H9 (cell line): Measurements from ENCODE around the gene S100A4. TPM values are rescaled to one million over a fixed set of nuclear protein-coding genes. Genes with fewer than 3 reads are reported as not detected.

Experiments
- DNase-seq: peaks from one replicate; pipeline ENCODE4 v3.0.0-alpha.2; 2017
- H2AFZ ChIP-seq: one replicate; pipeline ENCODE4 v1.6.1; 2013; ENCODE audit warnings: mild to moderate bottlenecking, low read length, control low read depth, moderate library complexity
- H2AK5ac ChIP-seq: 2 replicates; pipeline ENCODE4 v1.6.1; 2013; ENCODE audit warnings: low read length, control low read depth, mixed read lengths; ENCODE audit not compliant: insufficient read length
- H2BK120ac ChIP-seq: one replicate; pipeline ENCODE4 v1.6.1; 2013; ENCODE audit warnings: low read depth, mild to moderate bottlenecking, low read length, control low read depth, inconsistent platforms; ENCODE audit not compliant: poor library complexity, severe bottlenecking
- H2BK12ac ChIP-seq: 2 replicates; pipeline ENCODE4 v1.6.1; 2013; ENCODE audit warnings: low read length, control low read depth, mixed read lengths, low read depth; ENCODE audit not compliant: insufficient read length
- H2BK15ac ChIP-seq: 2 replicates; pipeline ENCODE4 v1.6.1; 2013; ENCODE audit warnings: low read depth, low read length, control low read depth
- H2BK20ac ChIP-seq: one replicate; pipeline ENCODE4 v1.6.1; 2013; ENCODE audit warnings: low read depth, mild to moderate bottlenecking, low read length, control low read depth, inconsistent platforms; ENCODE audit not compliant: poor library complexity, severe bottlenecking
- H2BK5ac ChIP-seq: 2 replicates; pipeline ENCODE4 v1.6.1; 2013; ENCODE audit warnings: low read length, control low read depth, mixed read lengths; ENCODE audit not compliant: insufficient read length
- H3K14ac ChIP-seq: 2 replicates; pipeline ENCODE4 v1.6.1; 2013; ENCODE audit warnings: low read length, control low read depth; ENCODE audit not compliant: insufficient read depth
- H3K18ac ChIP-seq: 2 replicates; pipeline ENCODE4 v1.6.1; 2013; ENCODE audit warnings: low read depth, mild to moderate bottlenecking, mixed read lengths, low read length, control low read depth; ENCODE audit not compliant: insufficient read length
- H3K23ac ChIP-seq: 2 replicates; pipeline ENCODE4 v1.6.1; 2013; ENCODE audit warnings: low read length, control low read depth, mixed read lengths, low read depth; ENCODE audit not compliant: insufficient read length
- H3K23me2 ChIP-seq: 2 replicates; pipeline ENCODE4 v1.6.1; 2013; ENCODE audit warnings: low read depth, mild to moderate bottlenecking, mixed read lengths, low read length, control low read depth; ENCODE audit not compliant: insufficient read length, poor library complexity, severe bottlenecking
- H3K27ac ChIP-seq: 2 replicates; pipeline ENCODE4 v1.5.1; 2013; ENCODE audit warnings: low read length, control low read depth, mixed read lengths, low read depth; ENCODE audit not compliant: insufficient read length
- H3K27me3 ChIP-seq: 2 replicates; pipeline ENCODE4 v1.6.1; 2013; ENCODE audit warnings: low read length, control low read depth, inconsistent platforms; ENCODE audit not compliant: insufficient read depth
- H3K4ac ChIP-seq: 2 replicates; pipeline ENCODE4 v1.6.1; 2013; ENCODE audit warnings: low read depth, mild to moderate bottlenecking, control low read depth, inconsistent platforms, low read length, moderate library complexity
- H3K4me1 ChIP-seq: 2 replicates; pipeline ENCODE4 v1.6.1; 2013; ENCODE audit warnings: low read length, control low read depth, inconsistent platforms; ENCODE audit not compliant: insufficient read depth
- H3K4me2 ChIP-seq: 2 replicates; pipeline ENCODE4 v1.6.1; 2013; ENCODE audit warnings: low read length, control low read depth, mixed read lengths; ENCODE audit not compliant: insufficient read length, insufficient read depth
- H3K56ac ChIP-seq: 2 replicates; pipeline ENCODE4 v1.6.1; 2013; ENCODE audit warnings: low read depth, mild to moderate bottlenecking, mixed read lengths, low read length, control low read depth; ENCODE audit not compliant: insufficient read length
- H3K79me1 ChIP-seq: 2 replicates; pipeline ENCODE4 v1.6.1; 2013; ENCODE audit warnings: low read depth, mild to moderate bottlenecking, moderate library complexity, low read length, control low read depth, inconsistent platforms; ENCODE audit not compliant: insufficient read depth, poor library complexity, severe bottlenecking
- H3K79me2 ChIP-seq: 2 replicates; pipeline ENCODE4 v1.6.1; 2013; ENCODE audit warnings: low read length, control low read depth, inconsistent platforms; ENCODE audit not compliant: insufficient read depth
- H3K9ac ChIP-seq: 2 replicates; pipeline ENCODE4 v1.6.1; 2013; ENCODE audit warnings: low read length, control low read depth, mixed read lengths; ENCODE audit not compliant: insufficient read length; ENCODE audit errors: extremely low read depth
- H3K9me3 ChIP-seq: one replicate; pipeline ENCODE4 v1.6.1; 2013; ENCODE audit warnings: low read depth, low read length, inconsistent platforms; ENCODE audit not compliant: control insufficient read depth
- H3T11ph ChIP-seq: one replicate; pipeline ENCODE4 v1.6.1; 2013; ENCODE audit warnings: mild to moderate bottlenecking, low read length, control low read depth, inconsistent platforms
- H4K20me1 ChIP-seq: one replicate; pipeline ENCODE4 v1.6.1; 2013; ENCODE audit not compliant: control insufficient read depth, insufficient read length, insufficient read depth
- H4K5ac ChIP-seq: 2 replicates; pipeline ENCODE4 v1.6.1; 2013; ENCODE audit warnings: low read depth, mild to moderate bottlenecking, mixed read lengths, low read length, control low read depth; ENCODE audit not compliant: insufficient read length
- H4K8ac ChIP-seq: replicated peaks from 2 replicates; pipeline ENCODE4 v1.6.1; 2013; ENCODE audit warnings: low read length, control low read depth, mixed read lengths, low read depth; ENCODE audit not compliant: insufficient read length
- H4K91ac ChIP-seq: 2 replicates; pipeline ENCODE4 v1.6.1; 2013; ENCODE audit warnings: low read depth, mild to moderate bottlenecking, moderate library complexity, mixed read lengths, low read length, control low read depth; ENCODE audit not compliant: insufficient read length
- H3K27ac Mint-ChIP-seq, 3 experiments: 2 replicates in 2 of 3; 3 replicates in 1 of 3; pipeline ENCODE4 v1.8.0; 2020 to 2021; ENCODE audit warnings: mixed read lengths in 3 of 3, mild to moderate bottlenecking in 1 of 3, moderate library complexity in 1 of 3
- H3K27me3 Mint-ChIP-seq: 2 replicates; pipeline ENCODE4 v1.8.0; 2021; ENCODE audit warnings: low read depth, mild to moderate bottlenecking, moderate library complexity, mixed read lengths
- H3K36me3 Mint-ChIP-seq, 3 experiments: 2 replicates in 2 of 3; 3 replicates in 1 of 3; pipeline ENCODE4 v1.8.0; 2020 to 2021; ENCODE audit warnings: low read depth in 3 of 3, mixed read lengths in 3 of 3; ENCODE audit not compliant: insufficient read depth in 1 of 3
- H3K4me1 Mint-ChIP-seq, 2 experiments: 2 replicates each; pipeline ENCODE4 v1.8.0; 2020; ENCODE audit warnings: mixed read lengths in 2 of 2
- H3K4me3 Mint-ChIP-seq, 2 experiments: 2 replicates in 1 of 2; 3 replicates in 1 of 2; pipeline ENCODE4 v1.8.0; 2020 to 2021; ENCODE audit warnings: mild to moderate bottlenecking in 2 of 2, mixed read lengths in 2 of 2, moderate library complexity in 1 of 2
- H3K9me3 Mint-ChIP-seq, 2 experiments: 2 replicates in 1 of 2; 3 replicates in 1 of 2; pipeline ENCODE4 v1.8.0; 2020; ENCODE audit warnings: mild to moderate bottlenecking in 2 of 2, mixed read lengths in 2 of 2, moderate library complexity in 1 of 2
- CTCF ChIP-seq: fragments of 200-600 bp; sonication (generic); conservative IDR thresholded peaks from 3 replicates; pipeline ENCODE4 v1.8.0; 2021; ENCODE audit warnings: antibody characterized with exemption, mild to moderate bottlenecking
- WGBS: extraction: QIAGEN DNeasy Blood & Tissue Kit; methylation state at CpG from one replicate; pipeline ENCODE4 v1.1.7; 2013; ENCODE audit warnings: missing lambda C conversion rate, low lambda C conversion rate, mixed read lengths; ENCODE audit not compliant: insufficient read length; ENCODE audit errors: extremely low coverage; 5-methylcytosine and 5-hydroxymethylcytosine counted together
- total RNA-seq: library from RNA; stranded (reverse); gene quantifications from 2 replicates; pipeline ENCODE4 v1.2.1, GENCODE V29; 2021

S100A4 gene
- total RNA-seq, 1 experiment from 2014 or later = 9.0 TPM

GRCh38 chr1:153507926-153508583 is 37.6 kb downstream of the S100A4 start:
- Mint-ChIP-seq H3K4me3 (no peak overlapping the region; a peak in 1 of 5 replicates), H3K9me3 (no peaks in the 10 kb centered on the region), H3K36me3 (no peaks in the 10 kb centered on the region), H3K27me3 (peaks cover 28% of the 10 kb centered on the region), H3K27ac (no peak overlapping the region), H3K4me1 (peaks cover 4 to 9% of the 10 kb centered on the region in 2 experiments; a peak in 3 of 4 replicates)
- no CpG with 5 or more reads among the region's 11 CpGs for WGBS
- H4K20me1 ChIP-seq = no peaks in the 10 kb centered on the region
- TF ChIP-seq CTCF = no peak
- no peaks in the 10 kb centered on the region for H3K79me1 ChIP-seq
- H2AK5ac ChIP-seq = no peak overlapping the region
- no peak overlapping the region for H4K8ac ChIP-seq
- no peak overlapping the region for H2BK120ac ChIP-seq
- H3K23me2 ChIP-seq = no peaks in the 10 kb centered on the region
- H3K9ac ChIP-seq = no peak overlapping the region
- no peak overlapping the region for H2BK12ac ChIP-seq
- H3K79me2 ChIP-seq = no peaks in the 10 kb centered on the region
- H3K4ac ChIP-seq = no peak overlapping the region
- H3K9me3 ChIP-seq = no peaks in the 10 kb centered on the region
- no peak overlapping the region for H2BK5ac ChIP-seq
- no peaks in the 10 kb centered on the region for H3K27me3 ChIP-seq
- no peak overlapping the region for H2BK15ac ChIP-seq
- no peak overlapping the region for H3K18ac ChIP-seq
- H3K56ac ChIP-seq = no peak overlapping the region
- H3K14ac ChIP-seq = no peak overlapping the region; the same call in 1 of the 2 replicates
- H2BK20ac ChIP-seq = no peak overlapping the region
- DNase-seq = no peak
- H3K27ac ChIP-seq = no peak overlapping the region
- no peak overlapping the region for H2AFZ ChIP-seq
- H3K4me2 ChIP-seq = no peak overlapping the region
- no peak overlapping the region for H3K23ac ChIP-seq
- H4K5ac ChIP-seq = no peak overlapping the region
- no peak overlapping the region for H3T11ph ChIP-seq
- H3K4me1 ChIP-seq = no peaks in the 10 kb centered on the region
- H4K91ac ChIP-seq = no peak overlapping the region
